Measurements from ENCODE around the gene HOMER1.

Gene HOMER1, protein sequence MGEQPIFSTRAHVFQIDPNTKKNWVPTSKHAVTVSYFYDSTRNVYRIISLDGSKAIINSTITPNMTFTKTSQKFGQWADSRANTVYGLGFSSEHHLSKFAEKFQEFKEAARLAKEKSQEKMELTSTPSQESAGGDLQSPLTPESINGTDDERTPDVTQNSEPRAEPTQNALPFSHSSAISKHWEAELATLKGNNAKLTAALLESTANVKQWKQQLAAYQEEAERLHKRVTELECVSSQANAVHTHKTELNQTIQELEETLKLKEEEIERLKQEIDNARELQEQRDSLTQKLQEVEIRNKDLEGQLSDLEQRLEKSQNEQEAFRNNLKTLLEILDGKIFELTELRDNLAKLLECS

DNA sequence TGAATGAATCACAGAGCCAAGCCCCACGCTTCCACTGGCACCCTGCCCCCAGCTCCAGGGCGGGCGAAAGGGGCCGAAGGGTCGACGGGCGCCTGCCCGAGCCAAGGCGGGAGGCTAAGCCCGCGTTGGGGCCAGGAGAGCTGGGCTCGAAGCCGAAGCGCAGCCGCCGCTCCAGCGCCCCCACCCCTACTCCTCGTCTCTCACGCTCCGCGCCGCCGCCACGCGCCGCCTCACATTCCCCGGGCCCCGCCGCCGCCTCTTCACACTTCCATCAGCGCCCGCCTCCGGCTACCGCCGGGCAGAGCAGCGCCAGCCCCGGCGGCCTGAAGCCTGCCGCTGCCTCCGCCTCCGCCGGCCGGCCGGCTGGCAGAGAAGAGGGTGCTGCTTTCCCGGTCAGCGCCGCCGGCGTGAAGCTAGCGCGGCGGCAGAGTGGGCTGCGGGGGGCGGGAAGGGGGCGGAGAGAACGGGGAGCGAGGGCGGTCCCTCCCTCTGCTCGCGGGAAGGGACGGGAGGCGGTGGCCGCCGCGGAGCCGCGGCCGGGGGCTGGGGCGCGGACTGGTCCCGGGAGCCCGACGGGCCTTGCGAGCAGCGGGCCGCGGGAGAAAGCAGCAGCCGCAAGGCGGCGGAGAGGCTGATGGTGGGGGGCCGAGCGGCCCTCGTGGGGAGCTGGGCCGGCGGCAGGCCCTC lies at the start of gene HOMER1:
Gene HOMER1, minus strand, starts transcription at position 431 of the 687 bp plus-strand sequence. CDS start 1,360 bp downstream, outside the sequence.
- DNase-seq = peak; percentile 66

DNA sequence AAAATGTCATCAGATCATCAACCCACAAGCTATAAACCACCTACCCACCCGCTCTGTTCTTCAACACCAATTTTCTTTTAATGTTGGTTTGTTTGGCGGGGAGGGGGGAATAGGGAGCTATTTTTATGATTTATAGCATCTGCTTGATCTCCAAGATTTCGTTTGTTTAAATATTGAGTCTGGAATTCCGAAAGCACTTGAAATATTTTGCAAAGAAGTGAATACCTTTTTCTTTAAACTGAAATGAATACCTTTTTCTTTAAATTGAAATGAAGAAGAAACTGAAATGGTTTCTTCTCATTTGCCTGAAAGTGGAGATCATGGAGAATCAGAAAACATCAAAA lies 49.3 kb upstream of the HOMER1 start:
- no peak for DNase-seq

DNA sequence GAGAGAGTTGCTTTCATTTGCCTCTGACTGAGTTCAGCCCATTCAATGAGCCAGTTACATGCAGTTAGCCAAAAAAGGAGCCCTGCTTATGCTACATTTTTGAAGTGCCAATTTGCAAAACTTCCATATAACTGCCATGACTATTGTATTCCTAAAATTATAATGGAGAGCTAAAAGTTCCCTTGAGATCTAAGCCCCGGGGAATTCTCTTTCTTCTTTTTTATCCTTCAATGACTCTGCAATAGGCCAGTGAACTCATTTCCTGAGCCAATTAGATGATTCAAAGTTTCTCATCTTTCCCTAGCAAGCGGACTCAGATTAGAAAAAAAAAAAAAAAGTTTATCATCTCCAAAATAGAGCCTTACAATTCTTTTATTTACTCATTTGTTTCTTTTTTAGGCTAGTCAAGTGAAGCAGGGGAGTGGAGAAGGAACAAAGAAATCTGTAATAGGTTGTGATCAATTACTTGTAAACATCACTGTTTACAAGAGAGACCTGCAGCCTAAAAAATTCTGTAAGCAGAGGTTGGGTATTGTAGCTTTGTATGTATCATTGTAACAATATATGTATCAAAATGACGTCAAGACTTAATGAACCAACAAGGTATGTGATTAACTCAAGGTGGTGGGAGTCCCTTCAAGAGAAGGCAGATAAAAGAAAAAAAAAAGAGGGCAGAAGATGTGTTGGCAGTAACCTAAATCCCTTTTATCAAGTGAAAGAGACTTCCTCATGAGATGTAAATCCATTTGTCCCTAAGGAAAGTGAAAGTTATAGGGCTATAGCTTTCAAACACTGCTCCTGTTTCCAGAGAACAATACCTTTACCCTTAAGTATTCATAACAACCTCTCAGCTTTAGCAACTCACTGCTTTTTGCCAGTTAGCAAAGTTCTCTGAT lies 48.7 kb upstream of the HOMER1 start:
- DNase-seq = no peak

DNA sequence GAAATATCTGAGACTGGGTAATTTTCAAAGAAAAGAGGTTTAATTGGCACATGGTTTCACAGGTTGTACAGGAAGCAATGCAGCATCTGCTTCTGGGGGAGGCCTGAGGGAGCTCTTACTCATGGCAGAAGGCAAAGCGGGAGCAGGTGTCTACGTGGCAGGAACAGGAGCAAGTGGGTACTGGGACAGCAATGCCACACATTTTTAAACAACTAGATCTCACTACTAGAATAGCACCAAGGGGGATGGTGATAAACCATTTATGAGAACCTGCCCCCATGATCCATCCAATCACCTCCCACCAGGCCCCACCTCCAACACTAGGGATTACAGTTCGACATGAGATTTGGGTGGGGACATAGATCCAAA lies 47.6 kb upstream of the HOMER1 start:
- peak; percentile 53 for DNase-seq

DNA sequence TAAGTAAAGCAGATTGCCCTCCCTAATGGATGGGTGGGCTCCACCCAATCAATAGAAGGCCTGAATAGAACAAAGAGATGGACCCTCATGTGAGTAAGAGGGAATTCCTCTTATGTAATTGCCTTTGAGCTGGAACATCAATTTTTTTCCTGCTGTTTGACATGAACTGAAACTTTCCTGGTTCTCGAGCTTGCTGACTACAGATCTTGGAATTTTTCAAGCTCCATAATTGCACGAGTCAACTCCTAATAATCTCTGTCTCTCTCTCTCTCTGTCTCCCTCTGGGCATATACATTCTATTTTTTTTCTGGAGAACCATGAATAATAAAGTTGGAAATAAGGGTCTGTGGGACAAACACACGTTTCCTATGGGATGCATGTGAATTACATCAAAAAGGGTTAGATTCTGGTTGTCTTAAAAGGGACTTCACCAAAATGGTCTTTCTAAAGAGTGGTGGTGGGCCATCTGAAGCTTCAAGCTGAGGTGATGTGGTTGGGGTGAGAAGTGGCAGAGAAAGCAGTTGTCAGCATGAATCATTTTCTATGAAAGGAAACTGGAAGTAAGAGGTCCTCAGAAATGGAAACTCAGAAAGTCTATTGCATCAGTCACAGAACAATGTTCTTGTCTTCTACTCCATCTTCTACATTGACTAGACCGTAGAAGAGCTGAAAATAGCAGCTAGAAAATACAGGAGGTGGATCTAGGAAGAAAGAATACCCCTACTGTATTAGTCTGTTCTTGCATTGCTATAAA lies 47.0 kb upstream of the HOMER1 start:
- DNase-seq = peak; percentile 46

DNA sequence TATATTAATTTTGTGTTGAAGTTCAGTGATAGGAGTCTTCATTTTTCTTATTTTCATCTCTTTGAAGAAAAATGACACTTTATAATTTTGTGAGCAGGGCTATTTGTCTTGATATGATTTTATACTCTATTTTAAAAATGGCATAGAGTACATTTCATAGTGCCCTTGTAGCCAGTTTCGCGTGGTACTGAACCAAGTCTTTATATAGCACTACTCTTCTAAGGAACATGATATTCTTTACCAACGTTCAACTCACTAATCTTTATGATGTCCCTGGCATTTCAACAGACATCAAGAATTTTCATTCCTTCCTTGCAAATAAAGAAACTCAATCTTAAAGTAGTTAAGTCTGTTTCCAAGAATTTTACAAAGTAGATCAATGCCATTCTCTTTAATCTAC lies 41.5 kb upstream of the HOMER1 start:
- DNase-seq = no peak

DNA sequence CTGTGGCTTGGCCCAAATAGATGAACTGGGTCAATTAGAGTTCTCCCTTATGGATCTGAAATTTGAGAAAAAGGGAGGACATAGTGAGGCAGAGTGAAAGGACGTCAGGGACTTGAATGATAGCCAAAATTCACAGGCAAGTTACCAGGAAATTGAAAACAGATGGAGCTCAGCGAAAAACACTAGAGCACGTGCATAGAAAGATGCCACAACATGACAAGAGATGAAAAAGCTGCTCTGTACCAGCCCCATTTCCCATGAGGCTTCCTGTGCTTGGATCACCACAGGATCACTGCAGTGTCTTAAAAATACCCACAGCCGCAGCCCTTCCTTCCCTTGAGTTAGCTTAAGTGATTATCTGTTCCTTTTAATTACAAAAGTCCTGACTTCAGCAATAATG lies 39.0 kb upstream of the HOMER1 start:
- no peak for DNase-seq

DNA sequence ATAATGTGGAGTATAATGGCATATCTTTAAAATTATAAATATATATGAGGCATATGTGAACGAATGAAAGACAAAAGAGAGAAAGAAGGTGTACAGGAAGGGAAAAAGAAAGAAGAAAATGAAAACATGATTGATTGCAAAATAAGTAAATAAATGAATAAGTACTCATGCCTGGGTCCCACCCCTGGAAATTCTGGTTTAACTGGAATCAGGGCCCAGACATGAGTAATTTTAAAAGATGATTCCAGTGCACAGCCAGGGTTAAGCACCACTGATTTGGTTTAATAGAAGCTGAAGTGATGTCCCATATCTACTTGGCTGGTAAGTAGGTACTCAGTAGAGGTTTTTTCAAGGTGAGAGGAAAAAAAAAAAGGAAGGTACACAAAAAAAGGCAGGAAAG lies 34.0 kb upstream of the HOMER1 start:
- no peak for DNase-seq

DNA sequence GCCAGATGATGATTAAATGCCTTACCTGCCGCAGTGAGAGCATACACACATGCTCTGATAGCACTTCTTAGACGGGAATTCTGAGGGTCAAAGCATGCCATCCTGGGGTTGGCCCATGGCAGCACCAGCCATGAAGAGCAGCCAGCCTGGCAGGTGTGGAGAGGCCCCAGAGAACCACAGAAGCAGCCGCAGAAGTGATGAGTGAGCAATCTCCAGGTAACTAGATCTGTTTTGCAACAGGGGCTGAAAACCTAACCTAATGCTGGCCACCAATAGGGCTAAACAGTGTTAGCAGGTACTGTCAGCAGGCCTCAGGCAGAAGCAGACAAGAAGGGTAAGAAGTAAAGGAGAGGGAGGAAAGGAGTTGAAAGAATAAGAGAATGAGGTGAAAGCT lies 33.5 kb upstream of the HOMER1 start:
- DNase-seq = no peak

DNA sequence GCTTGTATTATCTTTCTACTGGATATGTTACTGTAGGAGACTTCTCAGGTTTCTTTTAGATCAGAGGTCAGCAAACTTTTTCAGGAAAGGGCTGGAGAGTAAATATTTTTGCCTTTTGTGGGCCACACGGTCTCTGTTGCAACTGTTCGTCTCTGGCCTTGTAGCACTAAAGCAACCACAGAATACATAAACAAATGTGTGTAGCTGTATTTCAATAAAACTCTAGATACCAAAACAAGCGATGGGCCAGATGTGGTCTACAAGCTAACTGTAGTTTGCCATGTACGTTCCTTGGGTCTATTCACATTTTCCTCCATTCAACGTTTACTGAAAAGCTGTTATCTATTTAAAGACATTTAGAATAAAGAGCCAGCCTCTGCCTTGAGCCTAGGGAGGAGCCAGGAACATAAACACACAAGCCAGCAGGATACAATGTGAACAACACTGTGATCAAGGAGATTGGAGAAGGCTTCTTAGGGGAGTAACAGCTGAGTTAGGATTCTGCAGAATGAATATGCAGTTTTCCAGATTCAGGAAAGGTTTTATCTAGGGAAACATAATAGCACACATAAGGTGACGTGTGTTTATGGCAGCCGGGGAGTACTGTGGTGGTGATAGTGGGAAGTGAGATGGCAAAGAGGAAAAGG lies 33.0 kb upstream of the HOMER1 start:
- DNase-seq = no peak

DNA sequence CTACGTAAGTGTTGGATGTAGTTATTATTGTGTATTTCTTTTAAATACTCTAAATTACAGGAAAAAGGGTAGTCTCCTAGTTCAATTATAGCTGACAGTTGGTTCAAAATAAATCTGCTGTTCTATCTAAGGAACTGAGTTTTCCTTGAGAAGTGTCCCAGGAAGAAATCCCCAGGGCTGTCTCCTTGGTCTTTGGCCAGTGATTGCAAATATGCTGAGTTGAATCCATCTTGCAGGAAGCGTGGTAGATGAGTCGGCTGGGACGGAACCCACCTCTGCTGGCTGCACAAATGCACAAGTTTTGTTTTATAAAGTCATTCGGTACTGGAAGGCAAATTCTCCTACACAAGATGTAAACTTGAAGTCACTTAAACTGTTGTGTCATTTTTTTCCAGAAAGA lies 30.2 kb upstream of the HOMER1 start:
- no peak for DNase-seq

DNA sequence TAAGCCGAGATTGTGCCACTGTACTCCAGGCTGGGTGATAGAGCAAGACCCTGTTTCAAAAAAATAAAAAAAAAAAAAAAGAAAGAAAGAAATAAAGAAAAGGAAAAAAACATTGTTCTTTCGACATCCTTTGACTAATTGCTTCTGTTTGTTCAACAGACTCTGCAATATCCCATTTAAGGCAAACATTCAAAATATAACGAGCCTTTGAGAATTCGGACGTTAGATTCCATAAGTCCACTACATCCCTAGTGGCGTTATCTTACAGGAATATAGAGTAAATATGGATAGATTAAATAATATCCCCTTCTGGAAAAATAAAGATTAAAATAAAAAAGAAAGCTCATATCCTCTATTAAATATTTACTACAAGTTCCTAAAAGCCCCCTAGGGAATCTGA lies 27.0 kb upstream of the HOMER1 start:
- no peak for DNase-seq

DNA sequence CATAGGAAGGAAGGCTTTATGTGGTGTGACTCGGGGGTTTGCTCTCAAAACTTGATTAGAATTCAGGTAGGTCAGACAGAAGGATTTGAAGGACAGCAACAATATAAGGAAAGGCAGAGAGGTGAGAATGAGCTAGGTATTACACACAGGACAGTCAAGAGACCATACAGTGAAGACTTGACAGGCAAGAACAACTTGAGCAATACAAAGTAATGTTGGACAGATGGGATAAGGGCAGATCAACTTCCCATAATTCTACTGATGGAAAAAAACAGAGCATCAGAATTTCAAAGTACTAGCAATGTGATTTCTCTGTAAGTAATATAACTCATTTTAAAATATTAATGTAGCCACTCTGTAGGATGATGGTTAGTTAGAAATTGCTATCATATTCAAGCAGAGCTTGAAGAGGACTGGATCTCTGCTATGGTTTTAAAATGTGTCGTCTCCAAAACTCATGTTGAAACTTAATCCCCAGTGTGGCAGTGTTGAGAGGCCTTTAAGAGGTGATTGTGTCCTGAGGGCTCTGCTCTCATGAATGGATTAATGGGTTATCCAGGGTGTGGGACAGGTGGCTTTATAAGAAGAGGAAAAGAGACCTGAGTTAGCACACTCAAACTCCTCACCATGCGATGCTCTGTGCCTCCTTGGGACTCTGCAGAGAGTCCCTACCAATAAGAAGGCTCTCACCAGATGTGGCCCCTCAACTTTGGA lies 22.4 kb upstream of the HOMER1 start:
- DNase-seq = no peak

DNA sequence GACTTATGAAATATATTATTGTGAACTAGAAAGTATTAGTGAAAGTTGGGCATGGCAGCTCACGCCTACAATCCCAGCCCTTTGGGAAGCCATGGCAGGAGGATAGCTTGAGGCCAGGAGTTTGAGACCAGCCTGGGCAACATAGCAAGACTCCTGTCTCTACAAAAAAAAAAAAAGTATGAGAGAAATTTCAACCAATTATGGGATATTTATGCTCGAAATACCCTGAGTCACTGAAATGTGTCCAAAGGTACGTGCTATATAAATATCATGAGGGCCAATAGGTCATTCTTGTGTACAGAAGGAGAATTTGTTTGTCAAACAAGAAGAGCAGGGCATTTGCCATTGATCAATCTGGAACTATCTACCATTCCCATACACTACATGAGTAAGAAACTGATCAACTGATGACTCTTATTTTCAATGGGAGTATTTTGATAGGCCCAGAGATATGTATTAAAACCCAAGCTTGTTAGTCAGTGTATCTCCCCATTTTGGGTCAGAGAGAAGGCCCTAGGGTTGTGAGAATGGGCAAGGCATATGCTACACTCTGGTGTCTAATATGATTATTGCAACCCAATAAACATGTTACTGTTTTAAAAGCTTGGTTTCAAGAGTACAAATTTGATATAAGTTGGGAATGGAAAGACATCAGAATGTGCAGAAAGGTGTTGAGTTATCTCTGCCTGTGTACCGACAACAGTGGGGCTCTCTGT lies 21.7 kb upstream of the HOMER1 start:
- DNase-seq = no peak

DNA sequence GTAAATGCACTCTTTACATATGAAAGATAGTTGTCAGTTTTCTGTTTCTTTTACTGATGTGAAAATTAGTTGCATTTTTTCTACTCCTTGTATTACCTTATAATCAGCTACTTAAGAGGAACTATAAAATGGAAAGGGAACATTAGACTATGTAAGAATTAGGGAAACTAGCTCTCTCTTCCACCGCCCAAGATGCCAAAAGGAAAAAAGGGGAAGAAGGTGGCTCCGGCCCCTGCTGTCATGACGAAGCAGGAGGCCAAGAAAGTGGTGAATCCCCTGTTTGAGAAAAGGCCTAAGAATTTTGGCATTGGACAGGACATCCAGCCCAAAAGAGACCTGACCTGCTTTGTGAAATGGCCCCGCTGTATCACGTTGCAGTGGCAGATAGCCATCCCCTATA lies 15.2 kb upstream of the HOMER1 start:
- no peak for DNase-seq

DNA sequence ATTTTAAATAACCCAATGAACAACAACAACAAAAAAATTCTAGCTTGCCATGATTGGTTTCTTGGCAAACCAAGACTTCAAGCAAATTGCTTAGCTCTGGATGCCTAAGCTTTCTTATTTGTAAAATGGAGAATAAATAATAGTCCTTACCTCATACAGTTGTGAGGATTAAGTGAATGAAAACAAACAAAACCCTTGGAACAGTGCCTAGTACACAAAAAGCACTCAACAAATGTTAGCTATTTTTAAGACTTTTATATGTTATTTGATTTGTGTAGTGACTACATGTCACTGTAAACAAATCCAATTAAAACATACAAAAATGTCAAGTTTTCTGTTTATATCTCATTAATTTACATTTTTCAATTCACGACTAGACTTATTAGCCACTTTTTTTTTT lies 13.5 kb upstream of the HOMER1 start:
- no peak for DNase-seq

DNA sequence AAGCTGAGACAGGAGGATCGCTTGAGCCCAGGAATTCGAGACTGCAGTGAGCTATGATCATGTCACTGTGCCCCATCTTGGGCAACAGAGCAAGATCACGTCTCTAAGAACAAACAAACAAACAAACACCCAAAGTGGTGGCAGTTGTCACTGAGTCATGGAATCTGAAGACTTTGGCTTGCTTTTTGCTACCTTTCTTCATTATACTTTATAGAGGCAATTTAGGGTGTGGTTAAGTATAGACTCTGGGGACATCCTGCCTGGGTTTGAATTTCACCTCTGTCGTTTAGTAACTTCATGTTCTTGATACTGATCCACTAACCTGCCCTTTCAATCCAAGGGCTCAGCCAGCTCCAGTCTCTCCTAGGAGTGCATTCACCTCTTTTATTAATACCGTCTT lies 13.0 kb upstream of the HOMER1 start:
- DNase-seq = no peak

DNA sequence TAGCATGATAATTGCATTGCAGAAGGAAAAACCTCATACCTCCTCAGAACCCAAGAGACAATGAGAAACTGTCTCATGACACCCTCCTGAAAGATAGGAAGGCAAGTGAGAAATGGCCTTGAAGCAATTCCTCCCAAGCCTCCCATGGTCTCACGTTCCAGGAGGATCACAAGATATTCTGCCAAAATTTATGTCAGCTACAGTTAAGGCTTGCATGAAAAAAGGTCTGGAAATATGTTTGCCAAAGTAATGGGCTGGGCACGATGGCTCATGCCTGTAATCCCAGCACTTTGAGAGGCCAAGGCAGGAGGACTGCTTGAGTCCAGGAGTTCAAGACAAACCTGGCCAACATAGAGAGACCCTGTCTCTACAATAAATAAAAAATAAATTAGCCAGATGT lies 12.6 kb upstream of the HOMER1 start:
- no peak for DNase-seq

DNA sequence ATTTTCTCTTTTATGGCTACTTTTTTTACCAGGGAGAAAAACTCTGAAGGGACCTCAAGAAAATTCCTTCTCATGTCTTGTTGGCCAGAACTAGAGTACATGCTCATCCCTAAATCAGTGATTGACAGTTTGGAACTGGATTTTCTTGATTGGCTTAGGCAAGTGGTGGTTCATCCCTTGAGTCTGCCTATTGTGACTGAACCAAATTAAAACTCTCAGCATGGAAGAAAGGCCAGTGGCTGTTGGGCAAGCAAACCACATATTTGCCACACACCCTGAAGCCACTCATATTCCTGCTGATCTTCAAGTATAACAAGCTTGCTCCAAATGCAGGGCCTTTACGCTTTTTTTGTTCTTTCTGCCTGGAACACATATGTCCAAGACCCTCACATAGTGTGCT lies 7.2 kb upstream of the HOMER1 start:
- no peak for DNase-seq

DNA sequence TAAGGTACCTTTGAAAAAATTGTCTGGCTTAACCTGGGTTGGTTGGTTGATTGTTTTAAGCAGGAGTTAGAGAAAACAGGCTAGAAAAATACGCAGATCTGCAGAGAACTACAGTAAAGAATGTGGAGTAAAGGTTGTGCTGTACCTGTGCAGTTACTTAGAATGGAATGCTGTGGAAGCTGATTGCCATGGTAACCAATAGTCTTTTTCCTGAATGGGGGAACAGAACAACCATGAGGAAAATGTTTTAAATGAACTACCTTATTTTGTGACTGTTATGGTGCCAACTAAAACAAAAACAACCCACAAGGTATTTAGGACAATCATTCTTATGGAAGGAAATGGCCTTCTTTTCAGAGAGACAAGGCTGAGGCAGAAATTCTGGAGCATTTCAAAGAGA lies 4.8 kb upstream of the HOMER1 start:
- no peak for DNase-seq

DNA sequence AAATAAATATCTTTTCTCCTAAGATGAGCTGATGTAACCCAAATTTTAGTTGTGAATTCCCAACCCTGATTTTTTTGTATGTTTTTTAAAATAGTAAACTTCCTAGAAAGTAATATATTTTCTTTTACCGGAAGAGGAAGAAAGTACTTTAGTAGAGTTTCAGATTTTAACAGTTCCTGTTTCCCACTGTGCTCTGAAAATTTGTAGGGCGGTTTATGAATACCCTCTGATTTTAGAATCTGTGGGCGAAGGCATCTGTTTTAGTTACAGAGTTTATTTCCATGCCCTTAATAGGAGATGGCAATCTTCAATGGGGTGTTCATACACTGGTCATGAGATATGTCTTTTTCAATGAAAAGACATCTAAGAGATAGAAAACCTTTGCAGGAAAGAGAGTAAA lies 3.7 kb upstream of the HOMER1 start:
- DNase-seq = no peak

Measured in stimulated activated CD4-positive, alpha-beta T cell treated with anti-CD3 and anti-CD28 coated beads, Interleukin-1b, Interleukin-23, amount 100 ng/mL, for 48 hours (primary cell).